ENCODE data around the gene CNNM1.
A peak's percentile ranks its signal among the peaks of the same experiment; 100 is the strongest.

The CNNM1 gene

DNA sequence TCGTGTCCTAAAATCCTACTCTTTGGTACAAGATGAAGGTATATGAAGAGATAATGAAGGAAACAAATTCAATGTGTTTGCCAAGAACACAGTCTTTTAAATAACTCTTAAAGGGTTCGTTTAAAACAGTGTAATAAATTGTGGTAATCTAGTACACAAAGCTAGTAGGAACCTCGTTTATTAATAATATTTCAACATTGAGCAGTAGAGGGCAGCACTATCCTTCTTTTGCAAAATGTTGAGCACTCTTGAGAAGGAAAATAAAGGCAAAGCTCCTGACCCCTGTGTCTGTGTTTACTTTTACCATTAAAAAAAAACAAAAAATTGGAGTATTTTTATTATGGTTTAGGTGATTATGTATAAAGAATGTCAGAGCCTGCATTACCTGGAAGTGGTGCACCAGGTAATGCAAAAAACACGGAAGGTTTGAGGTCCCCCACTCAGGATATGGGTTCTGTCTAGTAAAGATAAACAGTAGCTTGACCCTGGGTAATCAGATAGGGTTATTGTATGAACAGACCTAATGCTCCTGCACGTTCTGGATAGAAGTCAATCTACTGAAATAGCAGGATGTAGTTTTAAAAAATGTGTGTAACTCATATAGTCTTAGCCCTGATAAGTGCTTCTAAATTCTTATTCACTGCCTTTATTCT is 107.0 kb downstream of the CNNM1 start:
- TF ChIP-seq, protein P1, sequence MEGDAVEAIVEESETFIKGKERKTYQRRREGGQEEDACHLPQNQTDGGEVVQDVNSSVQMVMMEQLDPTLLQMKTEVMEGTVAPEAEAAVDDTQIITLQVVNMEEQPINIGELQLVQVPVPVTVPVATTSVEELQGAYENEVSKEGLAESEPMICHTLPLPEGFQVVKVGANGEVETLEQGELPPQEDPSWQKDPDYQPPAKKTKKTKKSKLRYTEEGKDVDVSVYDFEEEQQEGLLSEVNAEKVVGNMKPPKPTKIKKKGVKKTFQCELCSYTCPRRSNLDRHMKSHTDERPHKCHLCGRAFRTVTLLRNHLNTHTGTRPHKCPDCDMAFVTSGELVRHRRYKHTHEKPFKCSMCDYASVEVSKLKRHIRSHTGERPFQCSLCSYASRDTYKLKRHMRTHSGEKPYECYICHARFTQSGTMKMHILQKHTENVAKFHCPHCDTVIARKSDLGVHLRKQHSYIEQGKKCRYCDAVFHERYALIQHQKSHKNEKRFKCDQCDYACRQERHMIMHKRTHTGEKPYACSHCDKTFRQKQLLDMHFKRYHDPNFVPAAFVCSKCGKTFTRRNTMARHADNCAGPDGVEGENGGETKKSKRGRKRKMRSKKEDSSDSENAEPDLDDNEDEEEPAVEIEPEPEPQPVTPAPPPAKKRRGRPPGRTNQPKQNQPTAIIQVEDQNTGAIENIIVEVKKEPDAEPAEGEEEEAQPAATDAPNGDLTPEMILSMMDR (IDR thresholded peaks at IDR 0.05; ENCODE audit: borderline replicate concordance, insufficient read depth, low read depth, low read length), result 0 out of 2 replicates have a peak, but pooled peaks have one; percentile 1
- H3K4me3 ChIP-seq (ENCODE audit: low read depth, low read length), result no peak overlapping the region

- TF ChIP-seq, protein P1 (IDR thresholded peaks at IDR 0.05; ENCODE audit: borderline replicate concordance, insufficient read depth, low read depth, low read length), result no peak
- no peak overlapping the region for H3K4me3 ChIP-seq (ENCODE audit: low read depth, low read length)
These were observed 109.7 kb downstream of the CNNM1 start for GRCh38 chr10:99438890-99439289.

DNA sequence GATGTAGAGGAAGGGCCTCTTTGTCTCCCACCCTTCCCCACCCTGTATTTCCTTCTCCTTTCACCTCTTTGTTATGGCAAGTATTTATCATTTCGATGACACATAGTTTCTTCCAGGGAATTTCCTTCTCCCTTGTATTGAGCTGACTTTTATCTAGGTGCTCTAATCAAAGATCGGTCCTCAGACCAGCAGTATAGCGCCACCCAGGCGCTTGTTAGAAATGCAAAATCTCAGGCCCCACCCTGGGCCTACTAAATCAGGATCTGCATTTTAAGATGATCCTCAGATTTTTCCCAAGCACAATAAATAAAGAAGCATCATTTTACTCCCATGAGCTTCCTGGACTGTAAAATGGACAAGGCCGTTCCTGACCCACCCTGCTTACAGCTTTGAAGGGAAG is 113.2 kb downstream of the CNNM1 start:
- H3K4me3 ChIP-seq (ENCODE audit: low read depth, low read length), result no peak overlapping the region
- TF ChIP-seq, protein P1 (IDR thresholded peaks at IDR 0.05; ENCODE audit: borderline replicate concordance, insufficient read depth, low read depth, low read length), result no peak

DNA sequence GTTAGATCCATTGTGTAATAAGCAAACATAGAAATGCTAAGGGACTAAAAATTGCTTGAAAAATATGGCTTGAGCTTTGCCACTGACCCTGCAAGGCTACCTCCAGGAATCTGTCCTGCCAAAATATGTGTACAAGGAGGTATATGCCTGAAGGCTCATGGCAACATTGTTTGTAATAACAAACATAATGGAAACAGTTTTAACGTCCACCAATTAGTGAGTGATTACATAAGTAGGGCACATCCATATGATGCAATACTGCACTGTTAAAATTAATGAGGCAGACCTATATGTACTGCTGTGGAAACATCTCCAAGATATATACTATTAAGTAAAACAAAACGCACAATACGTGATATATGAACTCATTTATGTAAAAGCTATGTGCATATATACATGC is 114.3 kb downstream of the CNNM1 start:
- TF ChIP-seq, protein P1 (IDR thresholded peaks at IDR 0.05; ENCODE audit: borderline replicate concordance, insufficient read depth, low read depth, low read length), result no peak

More for the DNA sequence above, 114.3 kb downstream of the CNNM1 start:
- no peak overlapping the region for H3K4me3 ChIP-seq (ENCODE audit: low read depth, low read length)

All from GM12875 (cell line).